NCI-H526 treated with DMSO at 0.1 percent for 48 hours (cell line): ENCODE measurements around the gene IL17REL.
"Not testable (repeated sequence)": the region's sequence is repeated elsewhere in the genome, so short reads cannot be mapped to it uniquely, and the experiment has no call there.

Experiments used
- DNase-seq: peaks from one replicate; lab custom pipeline; 2025; lab: John Stamatoyannopoulos, UW

Gene IL17REL

DNA sequence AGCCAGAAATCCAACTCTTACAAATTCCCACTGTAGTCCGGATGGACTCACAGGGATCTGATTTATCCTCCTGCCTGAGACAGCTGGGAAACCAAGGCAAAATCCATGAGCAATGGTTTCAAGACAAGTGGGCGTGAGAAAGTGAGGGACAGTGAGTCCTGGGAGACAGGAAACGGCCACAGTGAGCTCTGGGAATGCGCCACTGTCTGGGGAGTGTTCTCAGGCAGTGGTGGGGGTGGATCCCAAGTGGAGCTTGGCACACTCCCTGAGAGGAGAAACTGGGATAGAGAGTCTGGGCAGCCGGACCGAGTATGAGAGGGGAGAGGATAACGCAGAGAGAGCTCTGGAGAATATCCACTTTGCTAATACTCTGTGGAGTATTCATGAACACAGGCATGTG is 9.8 kb downstream of the IL17REL start:
- DNase-seq = no peak

DNA sequence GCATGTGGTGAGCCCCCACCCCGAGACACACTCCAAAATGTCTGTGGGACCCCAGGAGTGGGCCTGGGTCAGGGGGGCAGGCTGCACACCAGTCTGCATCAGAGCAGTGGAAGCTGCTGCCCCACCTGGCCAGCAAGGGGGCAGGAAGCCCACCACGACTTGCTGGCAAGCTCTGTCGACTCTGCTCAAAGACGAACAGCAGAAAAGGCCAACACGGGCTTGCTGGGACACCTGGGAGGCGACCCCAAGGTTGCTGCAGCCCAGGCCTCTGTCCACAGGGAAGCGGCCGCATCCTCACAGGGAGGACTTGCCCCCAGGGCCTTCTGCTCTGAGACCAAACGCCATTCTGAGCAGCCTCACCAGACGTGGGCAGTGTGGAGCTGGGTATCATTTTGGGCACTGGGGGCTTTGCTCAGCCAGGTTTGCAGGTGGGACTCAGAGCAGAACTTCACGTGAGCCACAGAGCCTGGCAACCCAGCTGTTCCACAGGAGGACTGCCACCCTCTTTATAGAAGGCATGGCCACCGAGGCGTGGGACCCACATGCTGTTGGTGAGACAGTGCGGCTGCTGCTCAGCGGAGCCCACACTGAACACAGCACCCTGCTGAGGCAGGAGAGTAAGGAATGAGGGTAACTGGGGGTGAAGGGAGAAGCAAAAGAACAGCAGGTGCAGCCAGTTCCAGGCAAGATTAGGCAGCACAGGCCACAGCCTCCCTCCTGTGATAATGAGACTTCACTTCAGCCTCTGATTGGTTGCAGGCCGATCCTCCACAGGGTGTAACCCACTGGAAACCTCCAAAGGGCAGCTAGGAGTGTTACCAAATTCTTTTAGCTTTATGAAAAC is 11.0 kb downstream of the IL17REL start:
- no peak for DNase-seq

DNA sequence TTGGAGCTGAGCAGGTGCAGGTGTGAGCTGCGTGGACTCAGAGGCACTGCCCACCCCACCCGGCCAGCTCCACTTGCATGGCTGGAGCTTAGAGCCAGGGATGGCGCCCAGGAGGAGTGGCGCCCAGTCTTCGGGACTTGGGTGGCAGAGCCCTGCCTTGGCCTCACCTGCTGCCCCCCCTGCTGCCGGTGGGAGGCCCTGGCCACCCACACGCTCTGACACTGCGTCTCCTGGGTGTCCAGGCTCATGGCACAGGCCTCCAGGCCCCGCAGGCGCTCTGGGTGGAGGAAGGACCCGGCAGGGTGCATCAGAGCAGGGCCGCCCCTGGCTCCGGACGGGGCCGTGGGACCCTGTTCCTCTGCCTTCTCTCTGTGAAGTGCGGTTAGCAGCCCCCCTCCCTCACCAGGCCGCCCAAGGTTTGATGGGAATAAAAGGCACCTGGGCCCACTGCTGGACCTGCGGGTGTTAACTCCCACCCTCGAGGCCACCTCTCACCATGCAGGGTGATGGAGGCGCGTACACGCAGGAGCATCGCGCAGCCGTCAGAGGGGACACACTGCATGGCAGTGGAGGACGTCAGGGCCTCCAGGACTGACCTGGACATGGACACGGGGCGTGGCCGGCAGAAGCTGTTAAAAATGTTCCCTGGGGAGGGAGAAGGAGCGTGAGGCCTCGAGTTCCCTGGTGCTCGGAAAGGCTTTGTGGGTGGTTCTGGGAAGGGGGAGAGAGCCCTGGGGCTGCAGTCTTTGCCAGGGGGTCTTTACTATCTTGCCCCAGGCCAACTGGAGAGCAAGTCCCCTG is 11.8 kb downstream of the IL17REL start:
- DNase-seq = no peak

DNA sequence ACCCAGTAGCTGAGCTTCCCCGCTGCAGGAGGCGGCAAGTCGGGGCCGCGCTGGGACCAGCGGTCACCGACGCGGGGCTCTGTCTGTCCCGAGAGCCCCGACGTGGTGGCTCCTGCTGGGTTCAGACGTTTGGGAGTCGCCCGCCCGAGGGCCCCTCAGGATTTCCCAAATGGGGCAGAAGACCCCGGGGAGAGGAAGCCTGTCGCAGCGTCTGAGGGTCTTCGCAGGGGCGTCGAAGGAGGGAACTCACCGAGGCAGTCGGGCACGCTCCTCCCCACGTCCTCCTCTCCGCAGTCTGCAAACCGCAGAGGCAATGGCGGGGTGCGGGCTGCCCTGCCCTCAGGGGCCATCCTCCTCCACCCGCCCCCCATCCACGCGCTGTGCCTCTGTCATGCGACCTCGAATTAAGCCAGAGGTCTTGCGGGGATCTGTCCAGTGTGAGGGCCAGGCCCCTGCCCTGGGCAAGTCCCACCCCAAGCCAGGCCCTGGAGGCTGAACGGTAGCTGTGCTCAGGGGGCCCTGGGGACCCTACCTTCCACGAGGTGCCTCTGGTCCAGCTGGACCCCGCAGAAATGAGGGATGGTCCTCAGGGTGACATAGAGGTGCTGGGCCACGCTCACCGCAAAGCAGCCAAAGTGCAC is 12.5 kb downstream of the IL17REL start:
- DNase-seq = no peak

DNA sequence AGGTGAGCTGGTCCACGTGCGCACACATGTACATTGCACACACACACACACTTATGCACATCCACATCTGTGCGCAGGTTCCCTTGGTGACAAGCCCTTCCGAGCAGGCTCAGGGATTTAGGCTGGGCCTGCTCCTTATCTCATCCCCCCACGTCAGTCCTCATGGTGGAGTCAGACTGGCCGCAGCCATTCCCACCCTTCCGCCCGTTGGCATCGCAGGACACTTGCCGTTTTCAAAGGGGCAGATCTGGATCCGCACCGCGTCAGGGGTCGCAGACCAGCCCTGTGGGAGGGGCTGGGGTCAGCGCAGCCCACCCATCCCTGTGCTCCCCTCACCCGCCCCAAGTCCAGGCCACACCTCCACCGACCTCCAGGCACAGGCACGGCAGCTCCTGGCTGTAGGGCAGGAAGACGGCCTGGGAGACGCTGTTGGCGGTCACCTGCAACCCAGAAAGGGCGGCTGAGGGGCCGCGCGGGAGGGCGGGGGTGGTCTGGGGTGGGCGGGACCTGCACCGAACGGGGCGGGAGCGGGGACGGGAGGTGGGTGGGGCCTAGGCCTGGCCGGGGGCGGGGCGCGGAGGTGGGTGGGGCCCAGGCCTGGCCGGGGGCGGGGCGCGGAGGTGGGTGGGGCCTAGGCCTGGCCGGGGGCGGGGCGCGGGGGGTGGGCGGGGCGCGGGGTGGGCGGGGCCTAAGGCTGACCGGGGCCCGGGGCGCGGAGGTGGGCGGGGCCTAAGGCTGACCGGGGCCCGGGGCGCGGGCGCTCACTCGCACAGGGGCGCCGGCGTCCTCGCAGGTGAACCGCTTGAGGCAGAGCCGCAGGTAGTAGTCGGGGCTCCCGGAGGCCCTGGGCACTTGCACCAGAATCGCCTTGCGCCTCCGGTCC is 13.3 kb downstream of the IL17REL start:
- DNase-seq = no peak

DNA sequence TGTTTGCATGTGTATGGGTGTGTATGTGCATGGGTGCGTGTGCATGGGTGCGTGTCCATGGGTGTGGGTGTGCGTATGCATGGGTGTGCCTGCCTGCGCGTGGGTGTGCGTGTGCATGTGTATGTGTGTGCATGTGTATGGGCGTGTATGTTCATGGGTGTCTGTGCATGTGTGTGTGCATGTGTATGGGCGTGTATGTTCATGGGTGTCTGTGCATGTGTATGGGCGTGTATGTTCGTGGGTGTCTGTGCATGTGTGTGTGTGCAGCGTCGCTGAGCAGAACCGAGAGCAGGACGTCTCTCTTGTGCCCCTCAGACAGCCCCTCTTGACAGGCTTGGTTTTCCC is 13.9 kb downstream of the IL17REL start:
- DNase-seq = no peak

DNA sequence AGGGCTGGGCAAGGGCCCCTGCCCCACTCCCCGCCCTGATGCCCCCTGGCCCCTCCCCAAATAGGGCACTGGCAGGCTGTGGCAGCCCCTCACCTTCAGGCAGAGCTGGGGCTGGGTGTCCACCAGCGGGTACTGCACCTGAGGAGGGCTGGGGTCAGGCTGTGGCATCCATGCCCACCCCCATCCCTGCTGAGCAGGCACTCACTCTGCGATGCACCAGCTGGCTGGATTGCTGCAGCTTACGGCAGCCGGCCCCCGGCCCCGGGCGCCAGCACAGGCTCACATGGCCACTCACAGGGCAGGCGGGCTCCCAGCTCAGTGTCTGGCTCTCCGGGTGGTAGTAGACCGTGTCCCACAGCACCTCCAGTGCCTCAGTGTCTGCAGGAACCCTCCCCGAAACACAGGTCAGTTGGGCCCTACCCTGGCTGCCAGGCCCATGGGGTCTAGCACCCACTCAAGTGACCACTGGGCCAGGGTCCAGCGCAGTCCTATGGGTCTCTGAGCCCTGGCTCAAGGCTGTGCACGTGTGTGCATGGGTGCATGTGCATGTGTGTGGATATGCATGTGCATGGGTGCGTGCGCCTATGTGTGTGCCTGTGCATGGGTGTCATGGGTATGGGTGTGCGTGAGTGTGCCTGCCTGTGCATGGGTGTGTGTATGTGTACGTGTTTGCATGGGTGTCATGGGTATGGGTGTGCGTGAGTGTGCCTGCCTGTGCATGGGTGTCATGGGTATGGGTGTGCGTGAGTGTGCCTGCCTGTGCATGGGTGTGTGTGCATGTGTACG is 14.4 kb downstream of the IL17REL start:
- DNase-seq = no peak

DNA sequence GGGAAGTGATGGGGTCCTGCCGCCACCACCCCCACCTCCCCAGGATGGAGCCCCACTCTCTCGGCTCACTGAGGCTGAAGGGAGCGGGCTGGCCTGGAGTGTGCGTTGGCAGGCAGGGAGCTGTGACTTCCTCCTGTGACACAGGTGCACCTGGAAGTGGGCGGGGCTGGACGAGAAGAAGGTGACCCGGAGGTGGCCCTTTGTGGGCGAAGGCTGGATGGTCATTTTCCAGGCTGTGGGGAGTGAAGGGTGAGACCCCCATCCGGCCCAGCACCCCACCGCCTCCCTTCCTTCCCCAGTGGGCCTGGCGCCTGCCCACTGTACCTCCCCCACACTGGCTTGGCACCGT is 15.3 kb downstream of the IL17REL start:
- DNase-seq = no peak

DNA sequence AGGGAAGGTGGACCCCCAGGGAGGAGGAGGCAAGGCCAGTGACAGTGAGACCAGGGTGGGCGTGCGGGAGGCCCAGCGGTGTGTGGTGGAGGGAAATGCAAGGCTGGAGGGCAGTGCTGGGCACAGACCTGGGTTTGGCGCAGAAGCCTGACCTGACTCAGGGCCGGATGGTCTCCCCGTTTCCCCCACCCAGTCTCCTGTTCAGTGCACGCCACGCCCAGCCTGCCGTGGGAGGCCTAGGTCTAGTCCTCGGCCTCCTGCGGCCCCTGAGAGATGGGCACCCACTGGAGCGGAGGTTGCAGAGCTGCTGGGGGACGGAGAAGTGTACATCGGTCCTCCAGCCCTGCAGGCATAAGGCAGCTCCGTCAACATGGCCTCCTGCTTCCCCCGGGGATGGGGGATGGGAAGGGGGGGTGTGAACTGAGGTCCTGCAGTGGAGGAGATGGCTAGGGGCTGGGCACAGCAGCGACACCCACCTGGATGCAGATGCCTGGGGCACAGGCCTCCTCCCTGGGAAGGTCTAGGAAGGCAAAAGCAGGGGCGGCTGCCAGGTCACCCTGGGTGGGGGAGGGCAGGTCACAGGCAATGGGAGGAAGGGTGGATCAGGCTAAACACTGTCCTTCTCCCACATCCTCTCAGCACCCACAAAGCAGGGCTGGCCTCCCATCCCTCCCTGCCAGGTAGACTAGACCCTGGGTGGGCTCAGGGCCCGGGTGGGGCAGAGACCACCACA is 15.9 kb downstream of the IL17REL start:
- DNase-seq = no peak

DNA sequence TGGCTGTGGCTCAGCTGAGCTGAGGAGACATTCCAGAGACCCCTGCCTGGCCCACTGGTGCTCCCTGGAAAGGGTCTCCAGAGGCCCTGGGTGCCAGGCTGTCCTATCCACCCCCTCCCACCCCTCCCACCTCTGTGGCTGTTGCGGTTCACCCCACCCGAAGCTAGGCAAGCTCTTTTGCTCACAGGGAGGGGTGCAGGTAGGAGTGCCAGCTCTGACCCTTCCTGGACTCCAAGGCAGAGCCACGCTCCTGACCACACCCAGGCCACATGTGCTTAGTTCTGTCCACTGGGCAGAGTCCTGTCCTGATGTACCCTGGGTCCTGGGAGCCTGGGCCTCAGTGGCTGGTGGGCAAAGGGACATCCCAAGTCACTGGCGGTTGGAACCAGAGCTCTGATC is 16.4 kb downstream of the IL17REL start:
- DNase-seq = no peak

DNA sequence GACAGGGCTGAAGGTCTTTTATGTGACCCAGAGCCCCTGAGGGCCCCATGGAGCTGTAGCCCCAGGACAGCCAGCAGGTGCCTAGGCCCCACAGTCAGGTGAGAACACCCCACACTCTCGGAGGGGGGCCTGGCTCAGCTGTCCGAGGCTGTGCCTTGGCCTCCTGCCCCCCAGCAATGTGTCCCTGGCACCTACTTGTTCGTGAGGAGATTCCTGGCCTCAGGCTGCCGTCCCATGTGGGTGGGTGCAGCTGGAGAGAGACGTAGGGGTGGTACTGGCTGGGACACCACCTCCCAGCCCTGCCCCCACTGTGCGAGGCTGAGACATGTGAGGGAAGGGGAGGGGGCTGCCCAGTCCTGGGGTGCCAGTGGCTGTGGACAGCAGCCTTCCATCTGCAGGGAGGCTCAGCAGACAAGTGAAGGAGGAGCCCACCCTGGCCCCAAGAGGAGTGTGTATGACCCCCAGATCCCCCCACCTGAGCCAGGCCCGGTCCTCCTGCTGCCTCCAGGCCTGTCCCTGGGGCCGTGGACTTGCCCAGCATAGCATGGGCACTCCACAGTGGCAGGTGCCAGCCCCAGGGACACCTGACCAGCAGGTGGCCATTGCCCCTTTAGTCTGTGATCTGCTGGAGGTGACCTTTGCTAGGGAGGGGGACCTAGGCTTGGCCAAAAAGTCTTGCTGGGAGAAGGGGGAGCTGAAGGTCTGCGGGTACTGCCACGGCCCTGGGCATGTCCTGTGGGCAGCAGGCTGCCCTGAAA is 17.0 kb downstream of the IL17REL start:
- no peak for DNase-seq

DNA sequence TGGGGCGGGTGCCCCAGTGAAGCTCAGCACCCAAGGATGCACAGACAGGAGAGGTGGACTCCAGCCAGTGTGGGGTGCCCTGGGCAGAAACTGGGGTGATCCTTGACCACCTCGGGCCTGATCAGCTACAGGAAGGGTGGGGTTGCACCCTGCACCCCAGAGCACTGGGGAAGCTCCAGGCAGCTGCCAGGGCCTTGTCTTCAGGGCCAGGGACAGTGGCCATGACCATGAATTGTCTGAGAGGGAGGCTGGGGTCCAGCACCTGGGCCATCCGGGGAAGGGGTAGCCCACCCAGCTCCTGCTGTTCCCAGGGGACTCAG is 17.6 kb downstream of the IL17REL start:
- no peak for DNase-seq

DNA sequence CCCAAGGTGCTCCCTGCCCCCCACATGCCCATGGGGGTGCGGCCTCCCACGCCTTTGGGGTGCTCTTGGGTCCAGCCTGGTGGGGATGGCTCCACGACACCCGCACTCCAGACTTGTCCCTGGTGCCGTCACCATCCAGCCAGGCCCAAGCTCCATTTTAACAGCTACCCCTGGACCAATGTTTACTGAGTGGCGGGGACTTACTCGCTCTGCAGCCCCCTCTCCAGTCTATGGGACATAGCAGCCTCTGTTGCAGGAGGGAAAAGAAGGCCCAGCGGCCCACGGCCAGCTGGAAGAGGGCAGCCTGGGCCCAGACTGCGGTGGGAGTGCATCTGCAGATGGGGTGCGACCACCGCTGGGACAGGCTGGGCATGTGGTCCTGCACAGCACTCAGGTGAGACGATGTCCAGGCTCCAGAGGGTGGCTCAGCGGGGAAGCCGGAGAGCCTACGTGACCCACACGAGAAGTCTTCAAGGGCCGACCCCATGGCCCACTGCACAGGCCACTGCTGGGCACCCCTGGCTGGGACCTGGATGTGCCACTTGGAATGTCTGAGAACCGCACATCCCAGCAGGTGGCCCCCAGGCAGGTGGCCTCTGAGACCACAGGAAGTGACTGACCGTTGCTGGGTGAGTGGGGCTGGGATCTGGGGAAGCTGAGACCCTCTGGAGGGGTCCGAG is 18.1 kb downstream of the IL17REL start:
- DNase-seq = no peak

DNA sequence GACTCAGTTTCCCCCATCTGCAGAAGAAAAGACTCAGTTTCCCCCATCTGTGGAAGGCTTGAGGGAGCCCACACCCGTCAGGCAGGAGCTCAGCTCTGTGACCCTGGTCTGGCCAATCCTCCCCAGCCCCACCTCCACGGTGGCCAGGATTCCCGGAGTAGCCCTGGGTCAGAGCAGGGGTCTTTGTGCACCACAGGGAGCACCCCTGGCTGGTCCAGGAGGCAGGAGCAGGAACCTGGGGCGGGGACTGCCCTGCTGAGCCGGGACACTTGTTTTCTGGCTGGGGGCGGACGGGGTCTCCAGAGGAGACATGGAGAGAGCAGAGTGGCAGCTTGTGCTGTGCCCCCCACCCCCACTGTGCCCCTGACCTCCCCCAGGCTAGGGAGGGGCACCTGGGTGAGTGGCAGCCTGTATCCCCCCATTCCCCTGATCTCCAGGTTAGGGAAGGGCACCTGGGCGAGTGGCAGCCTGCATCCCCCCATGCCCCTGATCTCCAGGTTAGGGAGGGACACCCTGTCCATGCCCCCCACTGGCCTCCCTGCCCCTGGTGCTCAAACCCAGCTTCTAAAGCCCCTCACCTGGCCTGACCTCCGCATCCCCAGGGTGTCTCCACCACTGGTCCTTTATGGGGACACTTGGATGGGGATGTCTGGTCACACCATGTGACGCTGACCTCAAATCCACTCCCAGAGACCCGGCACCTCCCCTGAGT is 18.8 kb downstream of the IL17REL start:
- DNase-seq = no peak

DNA sequence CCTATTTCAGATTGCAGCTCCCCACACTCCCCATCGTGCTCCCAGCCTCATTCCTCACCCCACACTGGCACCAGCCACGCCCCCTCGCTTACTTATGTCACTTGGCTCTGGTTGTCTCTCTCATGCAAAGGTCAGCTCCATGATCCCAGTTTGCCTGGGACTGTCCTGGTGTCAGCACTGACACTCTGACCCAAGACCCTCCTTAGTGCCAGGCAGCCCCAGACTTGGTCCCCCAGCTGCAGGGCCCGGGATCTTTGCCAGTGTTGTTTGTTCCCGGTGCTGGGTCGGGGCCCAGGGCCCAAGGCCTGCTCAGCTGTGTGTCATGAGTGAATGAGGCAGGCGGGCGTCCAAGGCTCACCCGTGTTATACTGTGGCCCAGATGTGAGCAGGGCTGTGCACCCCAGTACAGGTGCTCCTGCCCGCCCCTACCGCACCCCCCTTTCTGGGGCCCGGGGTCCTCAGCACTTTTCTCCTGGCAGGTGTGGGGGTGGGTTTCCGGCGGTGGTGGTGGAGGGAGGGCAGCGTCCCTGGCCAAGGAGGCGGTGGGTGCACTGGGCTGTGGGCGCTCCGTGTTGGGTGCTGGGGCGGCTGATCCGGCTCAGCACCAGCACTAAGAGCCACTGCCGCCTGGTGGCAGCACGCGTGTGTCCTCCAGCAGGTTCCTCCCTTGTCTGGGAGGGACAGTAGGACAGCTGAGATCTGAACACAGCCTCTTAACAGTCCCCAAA is 19.5 kb downstream of the IL17REL start:
- no peak for DNase-seq

DNA sequence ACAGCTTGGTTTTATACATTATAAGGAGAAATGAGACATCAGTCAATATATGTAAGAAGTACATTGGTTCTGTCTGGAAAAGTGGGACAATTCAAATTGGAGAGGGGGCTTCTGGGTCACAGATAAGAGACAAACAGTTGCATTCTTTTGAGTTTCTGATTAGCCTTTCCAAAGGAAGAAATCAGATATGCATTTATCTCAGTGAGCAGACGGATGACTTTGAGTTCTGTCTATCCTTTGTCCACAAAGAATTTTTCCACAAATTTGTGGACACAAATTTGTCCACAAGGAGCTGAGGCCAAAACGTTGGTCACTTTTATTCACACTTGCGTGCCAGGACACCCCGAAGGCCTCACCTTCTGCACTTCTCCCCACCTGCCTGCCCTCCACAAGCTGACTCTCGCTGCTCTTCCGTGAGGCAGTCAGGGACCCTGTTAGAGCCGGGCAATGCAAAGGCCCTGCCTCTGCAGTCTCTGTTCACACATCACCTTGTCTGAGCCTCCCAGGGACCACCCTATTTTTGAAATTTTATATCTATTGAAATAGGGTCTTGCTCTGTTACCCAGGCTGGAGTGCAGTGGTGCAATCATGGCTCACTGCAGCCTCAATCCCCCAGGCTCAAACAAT is 20.5 kb downstream of the IL17REL start:
- no peak for DNase-seq

DNA sequence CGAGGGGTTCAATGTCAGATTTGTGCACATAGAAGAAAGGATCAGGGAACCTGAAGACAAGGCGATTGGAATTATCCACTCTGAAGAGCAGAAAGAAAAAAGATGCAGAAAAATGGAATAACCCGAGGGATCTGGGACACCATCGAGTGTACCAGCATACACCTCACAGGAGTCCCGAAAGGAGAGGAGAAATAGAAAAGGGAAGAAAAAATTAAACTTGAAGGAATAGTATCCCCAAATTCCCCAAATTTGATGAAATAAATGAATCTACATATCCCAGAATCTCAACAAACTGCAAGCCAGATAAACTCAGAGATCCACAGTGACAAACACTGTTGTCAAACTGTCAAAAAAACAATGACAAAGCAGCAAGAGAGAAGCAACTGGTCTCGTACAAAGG is 21.4 kb downstream of the IL17REL start:
- no peak for DNase-seq

DNA sequence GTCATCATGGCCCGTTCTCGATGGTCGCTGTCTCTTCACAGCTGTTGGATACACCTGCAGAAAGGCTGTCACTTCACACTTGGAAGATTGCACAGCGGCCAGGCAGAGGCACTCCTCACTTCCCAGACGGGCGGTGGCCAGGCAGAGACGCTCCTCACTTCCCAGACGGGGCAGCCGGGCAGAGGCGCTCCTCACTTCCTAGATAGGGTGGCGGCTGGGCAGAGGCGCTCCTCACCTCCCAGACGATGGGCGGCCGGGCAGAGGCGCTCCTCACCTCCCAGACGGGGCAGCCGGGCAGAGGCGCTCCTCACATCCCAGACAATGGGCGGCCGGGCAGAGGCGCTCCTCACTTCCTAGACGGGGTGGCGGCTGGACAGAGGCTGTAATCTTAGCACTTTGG is 22.7 kb downstream of the IL17REL start:
- DNase-seq = not testable (repeated sequence)
